Adrenal gland (tissue), 12 donors: ENCODE results near the gene OSBPL6. TPM values are rescaled to one million over a fixed set of nuclear protein-coding genes. Genes with fewer than 3 reads are reported as not detected.

Source experiments
- DNase-seq, 7 donors: peaks; one replicate each; pipeline ENCODE4 v3.0.0-alpha.2; 2019 to 2020
- H3K27ac ChIP-seq, 5 donors: fragments of 200-600 bp; sonication (generic) in 4 of 5; 1 replicate in 3 of 5; 2 replicates in 2 of 5; pipeline versions ENCODE4 v1.5.1 to v1.8.0; 2016 to 2020; ENCODE audit warnings: mild to moderate bottlenecking in 1 of 5
- H3K27me3 ChIP-seq: fragments of 200-600 bp; 2 replicates; pipeline ENCODE4 v1.8.0; 2021
- H3K36me3 ChIP-seq, 2 donors: fragments of 200-600 bp; replicated peaks in 1 of 2; 1 replicate in 1 of 2; 2 replicates in 1 of 2; pipeline versions ENCODE4 v1.5.1 to v1.8.0; 2018 to 2022
- H3K4me1 ChIP-seq, 2 donors: fragments of 200-600 bp; replicated peaks in 1 of 2; 1 replicate in 1 of 2; 2 replicates in 1 of 2; pipeline versions ENCODE4 v1.5.1 to v1.8.0; 2018 to 2021
- H3K4me3 ChIP-seq, 4 donors: fragments of 200-600 bp; sonication (generic) in 3 of 4; one replicate each; pipeline ENCODE4 v1.5.1; 2016 to 2018
- H3K9me3 ChIP-seq, 3 donors: fragments of 200-600 bp; sonication (generic) in 1 of 3; replicated peaks in 1 of 3; 1 replicate in 2 of 3; 2 replicates in 1 of 3; pipeline versions ENCODE4 v1.5.1 to v1.8.0; 2016 to 2021
- CTCF ChIP-seq, 6 experiments: fragments of 450-650 bp in 4 of 6; fragments of 200-600 bp in 2 of 6; sonication (generic) in 1 of 6; IDR thresholded peaks; 1 replicate in 5 of 6; 2 replicates in 1 of 6; pipeline versions ENCODE4 v1.5.1 to v1.8.0; 2016 to 2021; ENCODE audit warnings: antibody characterized with exemption in 6 of 6, mild to moderate bottlenecking in 2 of 6, moderate library complexity in 1 of 6
- POLR2A ChIP-seq, 2 donors: fragments of 450-650 bp; IDR thresholded peaks; one replicate each; pipeline ENCODE4 v1.6.1; 2017; ENCODE audit warnings: antibody characterized with exemption in 2 of 2, mild to moderate bottlenecking in 2 of 2, moderate library complexity in 1 of 2
- WGBS, 4 donors: extraction: QIAGEN DNeasy Blood & Tissue Kit in 2 of 4; methylation state at CpG; one replicate each; pipeline versions ENCODE4 v1.1.5 to v1.1.7; 2013 to 2017; 5-methylcytosine and 5-hydroxymethylcytosine counted together
- intact Hi-C, 2 donors: fragments of 100-400 bp; cut with DNase I; formaldehyde crosslinking; loops; one replicate each; pipeline versions ENCODE4 v1.14.1 to v1.15.0; 2022 to 2023
- polyA plus RNA-seq, 3 donors: library from polyadenylated mRNA; stranded (reverse); fragments of 200-250 nt in 2 of 3; fragments of 350-450 nt in 1 of 3; fragmentation: Illumina TruSeq in 1 of 3; extraction: RNeasy Lipid Tissue Mini Kit (QIAGEN cat#74804) in 1 of 3; gene quantifications; one replicate each; pipeline ENCODE4 v1.2.3, GENCODE V29; 2013 to 2014
- total RNA-seq, 9 donors: library from RNA; depleted of rRNA in 4 of 9; stranded (reverse); fragments of >200 nt in 4 of 9; fragments of 120-200 nt in 1 of 9; fragmentation: NEBNext Ultra II Directional in 1 of 9; extraction: Animal tissue kit (Norgen Biotek cat#: 25700) in 1 of 9; gene quantifications; one replicate each; pipeline versions ENCODE4 v1.1.0 to v1.2.4, GENCODE V29; 2013 to 2023
- donor health status: healthy with polysubstance abuse.
- donor health status: Bipolar disorder and iron deficiency.
- donor health status: DM: yes; HTN: yes; CAD: no.
- donor health status: DM: no; HTN: no; CAD: no.
- donor health status: DM: no; HTN: no; CAD: no.
- donor health status: DM: yes; HTN: yes; CAD: no.

Gene OSBPL6
- total and polyA plus RNA-seq, 12 donors: 0.16 to 12.0 (median 0.98) TPM; not detected in 1

GRCh38 chr2:178306352-178307073, 112.2 kb downstream of the OSBPL6 start:
- peak; percentile 41 to 76 (median 51) for DNase-seq
- 28 to 31% (median 30%) methylated on average over 8 of the region's 8 CpGs for WGBS, 4 donors

GRCh38 chr2:178307650-178308049, 113.3 kb downstream of the OSBPL6 start:
- peaks cover 3% of the 10 kb centered on the region for H3K27me3 ChIP-seq
- H3K36me3 ChIP-seq: no peaks in the 10 kb centered on the region
- no peaks in the 10 kb centered on the region for H3K4me1 ChIP-seq
- H3K4me3 ChIP-seq: no peak overlapping the region
- TF ChIP-seq CTCF (IDR thresholded peaks at IDR 0.05) (no peak), POLR2A (IDR thresholded peaks at IDR 0.05) (no peak)
- intact Hi-C loops: loop anchor here in 1 of 2 donors (5.0 kb wide), 1 partner anchor 105 kb away; no protein-coding TSS in a partner anchor
- no peak for DNase-seq
- H3K27ac ChIP-seq: no peak overlapping the region
- H3K9me3 ChIP-seq: no peaks in the 10 kb centered on the region
- 54 to 64% (median 58%) methylated on average over 7 of the region's 7 CpGs for WGBS, 4 donors

More at GRCh38 chr2:178306352-178307073, 112.2 kb downstream of the OSBPL6 start:
- H3K4me3 ChIP-seq: no peak overlapping the region
- TF ChIP-seq POLR2A (IDR thresholded peaks at IDR 0.05): no peak
- TF ChIP-seq CTCF (IDR thresholded peaks at IDR 0.05): peak in 5 of 6 experiments; percentile 23 to 49 (median 45)
- no peaks in the 10 kb centered on the region for H3K9me3 ChIP-seq
- no peak overlapping the region for H3K27ac ChIP-seq
- H3K27me3 ChIP-seq: no peaks in the 10 kb centered on the region
- intact Hi-C loops: loop anchor here in 1 of 2 donors (5.0 kb wide), 1 partner anchor 106 kb away; no protein-coding TSS in a partner anchor
- H3K36me3 ChIP-seq: no peaks in the 10 kb centered on the region
- H3K4me1 ChIP-seq: no peaks in the 10 kb centered on the region

- intact Hi-C loops: loop anchor here in 1 of 2 donors (5.0 kb wide), 1 partner anchor 103 kb away; no protein-coding TSS in a partner anchor
Observed at GRCh38 chr2:178309541-178309940, 115.2 kb downstream of the OSBPL6 start.

More at GRCh38 chr2:178309541-178309940, 115.2 kb downstream of the OSBPL6 start:
- H3K27me3 ChIP-seq: peaks cover 4% of the 10 kb centered on the region
- DNase-seq: no peak
- no peaks in the 10 kb centered on the region for H3K4me1 ChIP-seq
- H3K36me3 ChIP-seq: no peaks in the 10 kb centered on the region
- TF ChIP-seq POLR2A (IDR thresholded peaks at IDR 0.05) (no peak), CTCF (IDR thresholded peaks at IDR 0.05) (no peak)
- no peaks in the 10 kb centered on the region for H3K9me3 ChIP-seq
- 62 to 77% (median 69%) methylated on average over 2 of the region's 2 CpGs for WGBS, 4 donors
- H3K4me3 ChIP-seq: no peak overlapping the region
- no peak overlapping the region for H3K27ac ChIP-seq
